WERI-Rb-1 (cell line): ENCODE data around the gene FHOD3.

Source experiments
- DNase-seq: peaks from one replicate; pipeline ENCODE4 v3.0.0-alpha.2; 2020
- H3K27ac ChIP-seq: fragments of 250-450 bp; sonication (Bioruptor Pico); 2 replicates; pipeline ENCODE4 v1.5.1; 2020; ENCODE audit warnings: mild to moderate bottlenecking, moderate library complexity
- H3K27me3 ChIP-seq: fragments of 250-450 bp; sonication (Bioruptor Pico); 2 replicates; pipeline ENCODE4 v1.5.1; 2021; ENCODE audit warnings: mild to moderate bottlenecking, low read depth, moderate library complexity; ENCODE audit not compliant: insufficient read depth, severe bottlenecking
- H3K36me3 ChIP-seq: fragments of 250-450 bp; sonication (Bioruptor Pico); 2 replicates; pipeline ENCODE4 v1.5.1; 2020; ENCODE audit warnings: mild to moderate bottlenecking, moderate library complexity
- H3K4me3 ChIP-seq: 2 replicates; pipeline ENCODE4 v1.5.1; 2011; ENCODE audit warnings: low read depth, mild to moderate bottlenecking, control low read depth, low read length
- H3K9me3 ChIP-seq: fragments of 250-450 bp; sonication (Bioruptor Pico); 2 replicates; pipeline ENCODE4 v1.5.1; 2021; ENCODE audit warnings: mild to moderate bottlenecking, moderate library complexity; ENCODE audit not compliant: severe bottlenecking
- CTCF ChIP-seq: IDR thresholded peaks from 2 replicates; pipeline ENCODE4 v1.5.1; 2011; ENCODE audit warnings: low read depth, mild to moderate bottlenecking, control low read depth, inconsistent platforms, low read length

The FHOD3 gene

GRCh38 chr18:36531636-36532035 is 234.1 kb downstream of the FHOD3 start:
- no peaks in the 10 kb centered on the region for H3K36me3 ChIP-seq

GRCh38 chr18:36532394-36532793 is 234.9 kb downstream of the FHOD3 start:
- no peak for TF ChIP-seq CTCF
- H3K27ac ChIP-seq: no peak overlapping the region
- H3K4me3 ChIP-seq: no peak overlapping the region
- DNase-seq: no peak
- no peaks in the 10 kb centered on the region for H3K36me3 ChIP-seq
- no peaks in the 10 kb centered on the region for H3K9me3 ChIP-seq
- H3K27me3 ChIP-seq: no peaks in the 10 kb centered on the region

More at GRCh38 chr18:36531636-36532035, 234.1 kb downstream of the FHOD3 start:
- TF ChIP-seq CTCF: no peak
- Histone ChIP-seq H3K9me3 (no peaks in the 10 kb centered on the region), H3K4me3 (no peak overlapping the region), H3K27me3 (no peaks in the 10 kb centered on the region), H3K27ac (no peak overlapping the region)
- DNase-seq: no peak

- H3K27ac ChIP-seq: no peak overlapping the region
- no peak for TF ChIP-seq CTCF
- no peak for DNase-seq
- no peak overlapping the region for H3K4me3 ChIP-seq
- H3K36me3 ChIP-seq: no peaks in the 10 kb centered on the region
- no peaks in the 10 kb centered on the region for H3K9me3 ChIP-seq
- no peaks in the 10 kb centered on the region for H3K27me3 ChIP-seq
These were observed 235.3 kb downstream of the FHOD3 start for GRCh38 chr18:36532815-36533214.

GRCh38 chr18:36533446-36534153 is 236.1 kb downstream of the FHOD3 start:
- DNase-seq: no peak
- TF ChIP-seq CTCF: no peak
- Histone ChIP-seq H3K36me3 (no peaks in the 10 kb centered on the region), H3K4me3 (no peak overlapping the region), H3K9me3 (no peaks in the 10 kb centered on the region), H3K27ac (no peak overlapping the region), H3K27me3 (no peaks in the 10 kb centered on the region)

- no peaks in the 10 kb centered on the region for H3K36me3 ChIP-seq
- H3K27me3 ChIP-seq: no peaks in the 10 kb centered on the region
- no peak for TF ChIP-seq CTCF
- no peaks in the 10 kb centered on the region for H3K9me3 ChIP-seq
- H3K27ac ChIP-seq: no peak overlapping the region
- no peak for DNase-seq
- H3K4me3 ChIP-seq: no peak overlapping the region
These were observed 236.7 kb downstream of the FHOD3 start for GRCh38 chr18:36534154-36534688.
